GM10266 (cell line): Measurements from ENCODE around the gene PDXDC1.
"Not testable (repeated sequence)": the region's sequence is repeated elsewhere in the genome, so short reads cannot be mapped to it uniquely, and the experiment has no call there.

Source experiments
- DNase-seq: peaks from one replicate; pipeline ENCODE4 v3.0.0; 2012; ENCODE audit errors: extremely low spot score
- TF ChIP-seq, protein P1 (sequence below): IDR thresholded peaks from 2 replicates; pipeline ENCODE4 v1.5.1; 2012; ENCODE audit warnings: mild to moderate bottlenecking, low read depth; ENCODE audit not compliant: control insufficient read depth, insufficient read depth; ENCODE audit errors: missing control alignments

Gene PDXDC1

DNA sequence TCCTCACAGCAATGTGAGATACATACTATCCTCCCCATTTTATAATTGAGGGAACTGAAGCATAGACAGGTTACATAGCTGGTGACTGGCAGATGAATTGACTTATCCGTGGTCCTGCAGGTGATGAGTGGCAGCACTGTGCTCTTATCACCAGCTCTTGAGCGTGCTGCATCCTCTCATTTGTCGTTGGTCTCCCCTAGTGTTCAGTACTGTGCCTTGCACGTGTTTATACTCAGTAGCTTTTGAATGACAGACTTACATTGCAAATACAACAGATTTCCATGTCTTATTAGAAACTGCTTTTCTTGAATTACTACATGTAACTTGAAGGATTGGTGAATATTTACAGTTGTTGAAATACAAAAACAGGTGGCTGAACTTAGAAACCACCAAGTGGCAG, 47.4 kb downstream of the PDXDC1 start:
- peak; percentile 42 for DNase-seq

DNA sequence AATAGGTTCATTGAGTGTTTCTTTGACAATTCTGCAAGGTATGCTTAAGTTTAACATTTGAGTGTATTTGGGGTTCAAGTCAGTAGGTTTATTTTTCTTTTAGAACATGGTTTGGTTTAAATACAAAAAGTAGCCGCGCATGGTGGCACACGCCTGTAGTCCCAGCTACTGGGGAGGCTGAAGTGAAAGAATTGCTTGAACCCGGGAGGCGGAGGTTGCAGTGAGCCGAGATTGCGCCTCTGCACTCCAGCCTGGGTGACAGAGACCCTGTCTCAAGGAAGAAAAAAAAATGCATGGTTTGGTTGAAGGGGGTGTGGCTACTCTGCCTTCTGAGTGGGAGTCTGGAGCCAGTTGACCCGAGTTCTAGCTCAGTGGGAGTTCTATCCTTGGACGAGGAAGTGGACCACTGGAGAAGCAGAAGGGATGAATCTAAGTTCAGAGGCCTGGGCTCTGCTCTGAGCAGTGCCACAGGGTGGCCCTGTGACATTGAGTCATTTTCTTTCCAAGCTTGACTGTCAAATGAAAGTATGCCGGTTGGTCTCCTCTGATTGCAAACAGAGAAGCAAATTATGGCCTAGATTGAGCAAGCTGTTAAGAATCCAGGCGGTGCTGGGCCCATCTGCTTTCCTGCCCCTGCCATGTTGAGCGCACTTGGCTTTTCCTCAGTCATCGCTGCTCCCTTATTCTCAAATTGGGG, 48.7 kb downstream of the PDXDC1 start:
- not testable (repeated sequence) for DNase-seq

More for the DNA sequence above, 47.4 kb downstream of the PDXDC1 start:
- TF ChIP-seq, protein P1, sequence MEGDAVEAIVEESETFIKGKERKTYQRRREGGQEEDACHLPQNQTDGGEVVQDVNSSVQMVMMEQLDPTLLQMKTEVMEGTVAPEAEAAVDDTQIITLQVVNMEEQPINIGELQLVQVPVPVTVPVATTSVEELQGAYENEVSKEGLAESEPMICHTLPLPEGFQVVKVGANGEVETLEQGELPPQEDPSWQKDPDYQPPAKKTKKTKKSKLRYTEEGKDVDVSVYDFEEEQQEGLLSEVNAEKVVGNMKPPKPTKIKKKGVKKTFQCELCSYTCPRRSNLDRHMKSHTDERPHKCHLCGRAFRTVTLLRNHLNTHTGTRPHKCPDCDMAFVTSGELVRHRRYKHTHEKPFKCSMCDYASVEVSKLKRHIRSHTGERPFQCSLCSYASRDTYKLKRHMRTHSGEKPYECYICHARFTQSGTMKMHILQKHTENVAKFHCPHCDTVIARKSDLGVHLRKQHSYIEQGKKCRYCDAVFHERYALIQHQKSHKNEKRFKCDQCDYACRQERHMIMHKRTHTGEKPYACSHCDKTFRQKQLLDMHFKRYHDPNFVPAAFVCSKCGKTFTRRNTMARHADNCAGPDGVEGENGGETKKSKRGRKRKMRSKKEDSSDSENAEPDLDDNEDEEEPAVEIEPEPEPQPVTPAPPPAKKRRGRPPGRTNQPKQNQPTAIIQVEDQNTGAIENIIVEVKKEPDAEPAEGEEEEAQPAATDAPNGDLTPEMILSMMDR: peak; percentile 45

DNA sequence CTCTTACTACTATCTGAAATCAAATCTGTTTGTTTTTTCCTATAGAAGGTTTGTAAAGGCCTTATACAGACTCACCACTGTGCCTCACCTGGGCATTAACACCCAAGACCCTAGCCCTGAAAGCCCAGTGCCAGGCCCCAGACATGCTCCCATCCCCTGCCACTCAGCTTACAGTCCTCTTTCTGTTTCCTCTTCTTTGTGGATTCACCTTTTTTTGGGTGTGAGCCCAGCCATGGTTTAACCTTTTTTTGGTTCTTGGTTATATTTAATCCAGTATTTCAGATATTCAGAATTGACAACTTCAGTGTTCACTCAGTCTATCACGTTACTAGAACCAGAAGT, 50.0 kb downstream of the PDXDC1 start:
- not testable (repeated sequence) for DNase-seq

DNA sequence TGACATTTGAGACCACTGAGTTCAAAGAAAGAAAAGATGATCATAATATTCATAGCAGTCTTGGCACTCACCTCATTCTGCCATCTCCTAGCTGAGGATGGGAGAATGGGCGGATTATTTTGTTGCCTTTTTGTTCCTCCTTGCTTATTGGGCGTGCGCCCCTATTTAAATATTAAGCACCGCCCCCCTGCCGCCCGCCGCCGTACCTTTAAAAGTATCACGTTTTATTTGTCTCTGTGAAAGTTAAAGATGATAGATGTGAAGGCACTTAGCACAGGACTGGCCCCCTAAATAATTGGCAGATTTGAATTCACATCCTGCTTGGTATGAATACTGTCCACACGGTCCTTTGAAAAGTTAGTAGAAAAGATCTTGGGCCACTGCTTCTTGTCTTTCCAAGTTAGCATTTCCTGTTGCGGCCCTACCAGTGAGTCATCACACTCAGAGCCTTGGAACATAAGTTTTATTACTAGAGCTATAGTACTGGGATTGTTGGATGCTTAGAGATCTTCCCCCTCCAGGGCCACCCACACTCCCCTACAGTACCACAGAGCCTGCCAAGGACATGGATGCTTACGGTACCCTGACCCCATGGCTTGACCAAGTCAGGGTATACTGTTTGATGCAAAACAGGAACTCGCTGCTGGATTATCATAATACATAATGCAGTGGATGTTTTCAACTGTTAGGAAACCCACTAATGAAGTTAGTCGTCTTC, 50.6 kb downstream of the PDXDC1 start:
- DNase-seq: not testable (repeated sequence)

DNA sequence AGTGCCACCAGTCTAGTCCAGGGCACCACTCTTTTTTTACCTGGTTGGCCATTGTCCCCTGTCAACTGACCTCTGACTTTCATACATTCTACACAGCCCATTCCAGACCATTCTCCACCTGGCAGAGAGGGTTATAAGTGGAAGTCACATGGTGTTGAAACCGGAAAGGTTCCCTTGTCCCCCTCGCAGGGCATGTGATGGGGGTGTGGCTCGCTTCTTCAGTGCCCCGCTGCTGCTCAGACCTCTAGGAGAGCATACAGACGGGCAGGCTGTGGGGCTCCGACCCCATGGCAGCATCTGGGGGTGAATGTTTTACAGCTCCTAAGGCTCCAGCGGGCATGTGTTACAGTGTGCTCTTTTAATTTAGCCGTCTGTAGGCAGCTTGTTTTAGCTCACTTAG, 52.2 kb downstream of the PDXDC1 start:
- not testable (repeated sequence) for DNase-seq

DNA sequence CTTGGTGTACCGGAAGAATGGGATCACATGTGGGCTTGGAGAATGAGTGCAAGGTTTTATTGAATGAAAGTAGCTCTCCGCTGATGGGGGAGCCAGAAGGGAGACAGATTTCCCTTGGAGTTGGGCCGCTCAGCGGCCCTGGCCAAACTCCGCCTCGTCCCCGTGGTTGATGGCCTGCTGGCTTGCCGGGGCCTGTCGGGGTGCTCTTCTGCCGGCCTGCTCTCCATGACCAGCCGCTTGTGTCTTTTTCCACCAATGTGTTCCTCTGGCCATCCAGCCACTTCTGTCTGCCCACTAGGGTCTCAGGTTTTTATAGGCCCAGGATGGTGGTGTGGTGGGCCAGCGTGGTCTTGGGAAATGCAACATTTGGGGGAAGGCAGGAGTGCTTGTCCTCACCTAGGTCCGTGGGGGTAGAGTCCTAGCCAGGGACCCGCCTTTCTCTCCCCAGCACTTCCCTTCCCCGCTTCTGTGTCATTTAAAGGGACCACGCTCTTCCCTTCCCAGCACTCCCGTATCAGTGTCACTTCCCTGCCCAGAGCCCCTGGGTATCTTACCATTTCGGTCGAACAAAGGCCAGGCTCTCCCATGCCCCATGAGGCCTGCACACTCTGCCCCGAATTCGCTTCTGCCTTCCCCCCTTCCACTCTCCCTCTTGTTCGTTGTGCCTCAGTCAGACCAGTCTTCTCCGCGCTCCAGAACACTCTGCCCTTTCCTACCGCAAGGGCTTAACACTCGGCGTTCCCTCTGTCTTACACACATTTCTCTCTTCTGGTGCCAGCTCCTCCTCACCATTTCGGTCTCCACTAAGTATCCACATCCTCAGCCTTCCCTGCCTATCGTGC, 52.9 kb downstream of the PDXDC1 start:
- DNase-seq: not testable (repeated sequence)

DNA sequence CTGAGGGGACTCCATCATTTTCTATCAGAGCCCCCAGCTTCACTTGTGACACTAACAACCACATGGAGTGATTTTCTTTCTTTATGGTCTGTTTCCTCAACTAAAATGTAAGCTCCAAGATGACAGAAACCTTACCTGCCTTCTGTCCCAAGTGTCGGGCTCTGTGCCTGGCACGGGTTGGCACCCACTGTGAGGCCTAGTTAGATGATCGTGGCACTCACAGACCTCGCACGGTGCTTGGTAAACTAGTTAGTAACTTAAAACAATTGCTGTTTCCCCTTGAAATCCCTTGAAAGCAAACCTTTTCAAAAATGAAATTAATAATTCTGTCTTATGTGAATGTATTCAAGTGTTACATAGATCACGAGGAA, 53.5 kb downstream of the PDXDC1 start:
- not testable (repeated sequence) for DNase-seq

DNA sequence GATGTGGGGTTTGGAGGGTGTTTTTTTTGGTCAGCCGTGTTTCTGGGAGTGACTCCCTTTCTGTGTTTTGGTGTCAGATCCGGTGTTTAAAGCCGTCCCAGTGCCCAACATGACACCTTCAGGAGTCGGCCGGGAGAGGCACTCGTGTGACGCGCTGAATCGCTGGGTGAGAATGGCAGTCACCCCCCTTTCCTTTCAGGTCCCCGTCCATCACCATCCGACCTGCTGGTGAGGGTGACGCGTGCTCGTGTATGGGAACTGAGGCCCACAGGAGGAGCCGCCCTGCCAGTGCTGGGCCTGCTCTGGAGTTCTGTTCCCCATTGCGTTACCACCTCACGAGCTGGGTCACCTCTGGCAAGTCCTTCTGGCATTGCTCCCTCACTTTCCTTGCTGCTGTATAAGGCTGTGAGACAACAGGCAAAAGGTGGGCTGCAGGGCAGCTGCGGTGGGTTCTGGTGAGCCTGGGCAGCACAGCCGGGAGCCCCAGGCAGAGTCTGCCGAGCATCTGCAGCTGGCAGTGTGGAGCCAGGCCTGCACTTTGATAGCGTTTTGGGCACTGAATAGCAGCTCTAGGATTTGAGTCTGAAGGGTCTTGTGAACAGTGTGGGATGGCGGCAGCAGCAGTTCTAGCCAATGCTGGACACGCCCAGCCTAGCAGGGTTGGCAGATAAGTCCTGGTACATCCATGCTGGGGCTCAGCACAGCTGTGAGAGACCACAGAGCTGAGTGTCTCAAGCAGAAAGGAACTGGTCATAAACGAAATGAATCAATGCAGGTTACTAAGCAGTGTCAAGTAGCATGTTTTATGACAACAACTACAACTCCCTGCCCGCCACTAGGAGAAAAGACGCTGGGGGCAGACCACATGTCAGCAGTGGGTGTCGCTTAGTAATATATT, 54.2 kb downstream of the PDXDC1 start:
- not testable (repeated sequence) for DNase-seq

DNA sequence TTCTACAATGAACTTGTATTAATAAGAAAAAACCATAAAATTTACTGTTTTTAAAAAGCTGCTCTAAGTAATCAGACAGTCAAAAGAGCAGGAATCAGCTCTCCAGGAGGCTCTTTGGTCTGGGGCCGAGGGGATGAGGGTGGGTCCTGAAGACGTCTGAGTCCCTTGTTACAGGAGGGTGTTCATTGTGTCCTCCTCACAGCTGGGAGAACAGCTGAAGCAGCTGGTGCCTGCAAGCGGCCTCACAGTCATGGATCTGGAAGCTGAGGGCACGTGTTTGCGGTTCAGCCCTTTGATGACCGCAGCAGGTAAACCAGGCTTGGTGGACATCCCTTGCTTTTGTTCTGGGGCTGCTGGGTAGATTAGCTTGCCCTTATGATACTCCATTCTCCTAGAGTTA, 54.9 kb downstream of the PDXDC1 start:
- not testable (repeated sequence) for DNase-seq

DNA sequence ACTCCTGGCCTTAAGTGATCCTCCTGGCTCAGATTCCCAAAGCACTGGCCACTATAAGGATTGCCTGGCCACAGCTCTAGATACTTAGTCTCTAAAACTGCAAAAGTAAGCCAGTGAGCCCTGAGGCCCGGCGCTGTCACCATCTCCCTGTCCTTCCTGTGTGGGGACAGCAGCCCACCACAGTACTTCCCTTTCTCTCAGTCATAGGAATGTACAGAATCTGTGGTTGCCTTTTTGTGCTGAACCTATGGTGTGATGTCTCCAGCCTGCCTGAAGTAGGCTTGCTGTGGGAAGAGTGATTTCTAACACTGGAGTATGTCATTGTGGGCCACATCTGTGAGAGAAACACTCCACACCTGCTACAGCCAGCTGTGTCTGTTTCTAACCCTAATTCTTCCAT, 56.4 kb downstream of the PDXDC1 start:
- TF ChIP-seq, protein P1: no peak
- no peak for DNase-seq

DNA sequence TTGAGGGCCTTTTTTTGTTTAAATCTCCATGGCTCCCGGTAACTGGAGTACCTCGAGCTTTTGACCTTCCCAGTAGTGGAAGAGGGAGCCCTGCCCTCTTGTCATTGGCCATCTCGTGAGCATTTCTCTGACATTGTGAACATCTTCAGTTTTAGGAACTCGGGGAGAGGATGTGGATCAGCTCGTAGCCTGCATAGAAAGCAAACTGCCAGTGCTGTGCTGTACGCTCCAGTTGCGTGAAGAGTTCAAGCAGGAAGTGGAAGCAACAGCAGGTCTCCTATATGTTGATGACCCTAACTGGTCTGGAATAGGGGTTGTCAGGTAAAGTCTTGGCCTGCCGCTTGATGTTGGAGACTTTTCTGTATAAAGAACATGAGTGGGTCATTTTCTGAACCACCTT, 56.8 kb downstream of the PDXDC1 start:
- DNase-seq: no peak
- TF ChIP-seq, protein P1: no peak
